Adrenal gland (tissue), 5 donors: ENCODE data around the gene PHYHD1.

Source experiments
- CTCF ChIP-seq, 6 experiments: fragments of 450-650 bp in 4 of 6; fragments of 200-600 bp in 2 of 6; sonication (generic) in 1 of 6; IDR thresholded peaks; 1 replicate in 5 of 6; 2 replicates in 1 of 6; pipeline versions ENCODE4 v1.5.1 to v1.8.0; 2016 to 2021; ENCODE audit warnings: antibody characterized with exemption in 6 of 6, mild to moderate bottlenecking in 2 of 6, moderate library complexity in 1 of 6
- POLR2A ChIP-seq, 2 donors: fragments of 450-650 bp; IDR thresholded peaks; one replicate each; pipeline ENCODE4 v1.6.1; 2017; ENCODE audit warnings: antibody characterized with exemption in 2 of 2, mild to moderate bottlenecking in 2 of 2, moderate library complexity in 1 of 2
- donor health status: DM: no; HTN: no; CAD: no.

GRCh38 chr9:128972956-128973355 is 52.2 kb downstream of the PHYHD1 start:
- TF ChIP-seq CTCF (IDR thresholded peaks at IDR 0.05), result no peak
- TF ChIP-seq POLR2A (IDR thresholded peaks at IDR 0.05), result no peak
